Testis (tissue), 3 donors: Measurements from ENCODE around the gene FBXO33. TPM values are rescaled to one million over a fixed set of nuclear protein-coding genes. Genes with fewer than 3 reads are reported as not detected.

Experiments
- DNase-seq: peaks from one replicate; pipeline ENCODE4 v3.0.0-alpha.2; 2019
- H3K27ac ChIP-seq, 2 donors: fragments of 200-600 bp; sonication (generic); one replicate each; pipeline ENCODE4 v1.5.1; 2019
- H3K27me3 ChIP-seq: fragments of 200-600 bp; sonication (generic); one replicate; pipeline ENCODE4 v1.5.1; 2019
- H3K36me3 ChIP-seq: fragments of 200-600 bp; sonication (generic); one replicate; pipeline ENCODE4 v1.5.1; 2017; ENCODE audit warnings: low read depth; ENCODE audit errors: missing control alignments
- H3K4me1 ChIP-seq: fragments of 200-600 bp; sonication (generic); one replicate; pipeline ENCODE4 v1.5.1; 2019
- H3K4me3 ChIP-seq, 2 donors: fragments of 200-600 bp; sonication (generic); one replicate each; pipeline ENCODE4 v1.5.1; 2017 to 2019
- H3K9me3 ChIP-seq: fragments of 200-600 bp; sonication (generic); one replicate; pipeline ENCODE4 v1.5.1; 2017
- POLR2A ChIP-seq: fragments of 450-650 bp; IDR thresholded peaks from one replicate; pipeline ENCODE4 v1.6.1; 2017; ENCODE audit warnings: antibody characterized with exemption, mild to moderate bottlenecking, moderate library complexity
- WGBS, 2 donors: methylation state at CpG; one replicate each; pipeline ENCODE4 v1.1.5; 2018; 5-methylcytosine and 5-hydroxymethylcytosine counted together
- intact Hi-C: fragments of 100-400 bp; cut with DNase I; formaldehyde crosslinking; loops from one replicate; pipeline ENCODE4 v1.15.1; 2023; ENCODE audit warnings: low total_unique reads
- polyA plus RNA-seq: library from polyadenylated mRNA; stranded (reverse); fragments of 350-450 nt; fragmentation: Illumina TruSeq; extraction: RNeasy Lipid Tissue Mini Kit (QIAGEN cat#74804); gene quantifications from one replicate; pipeline ENCODE4 v1.2.3, GENCODE V29; 2014; ENCODE audit warnings: low read depth, low replicate concordance; ENCODE audit not compliant: insufficient read depth
- total RNA-seq, 2 donors: library from RNA; depleted of rRNA; stranded (reverse); fragments of >200 nt; gene quantifications; one replicate each; pipeline ENCODE4 v1.2.3, GENCODE V29; 2016
- TF ChIP-seq, protein P1 (sequence below), 3 experiments: fragments of 450-650 bp in 2 of 3; fragments of 200-600 bp in 1 of 3; sonication (generic) in 1 of 3; IDR thresholded peaks; one replicate each; pipeline ENCODE4 v1.5.1; 2016 to 2019; ENCODE audit warnings: antibody characterized with exemption in 3 of 3, mild to moderate bottlenecking in 2 of 3, moderate library complexity in 1 of 3

Gene FBXO33
- total and polyA plus RNA-seq, 3 donors from 2014 or later, result 20.6 to 27.5 (median 23.0) TPM

GRCh38 chr14:39452680-39453079, 20.4 kb upstream of the FBXO33 start:
- H3K9me3 ChIP-seq, result no peaks in the 10 kb centered on the region
- WGBS, 2 donors, result 88 to 96% methylated on average over 2 of the region's 2 CpGs
- no peak overlapping the region for H3K27ac ChIP-seq
- no peak overlapping the region for H3K4me3 ChIP-seq
- no peaks in the 10 kb centered on the region for H3K4me1 ChIP-seq
- TF ChIP-seq, protein P1, sequence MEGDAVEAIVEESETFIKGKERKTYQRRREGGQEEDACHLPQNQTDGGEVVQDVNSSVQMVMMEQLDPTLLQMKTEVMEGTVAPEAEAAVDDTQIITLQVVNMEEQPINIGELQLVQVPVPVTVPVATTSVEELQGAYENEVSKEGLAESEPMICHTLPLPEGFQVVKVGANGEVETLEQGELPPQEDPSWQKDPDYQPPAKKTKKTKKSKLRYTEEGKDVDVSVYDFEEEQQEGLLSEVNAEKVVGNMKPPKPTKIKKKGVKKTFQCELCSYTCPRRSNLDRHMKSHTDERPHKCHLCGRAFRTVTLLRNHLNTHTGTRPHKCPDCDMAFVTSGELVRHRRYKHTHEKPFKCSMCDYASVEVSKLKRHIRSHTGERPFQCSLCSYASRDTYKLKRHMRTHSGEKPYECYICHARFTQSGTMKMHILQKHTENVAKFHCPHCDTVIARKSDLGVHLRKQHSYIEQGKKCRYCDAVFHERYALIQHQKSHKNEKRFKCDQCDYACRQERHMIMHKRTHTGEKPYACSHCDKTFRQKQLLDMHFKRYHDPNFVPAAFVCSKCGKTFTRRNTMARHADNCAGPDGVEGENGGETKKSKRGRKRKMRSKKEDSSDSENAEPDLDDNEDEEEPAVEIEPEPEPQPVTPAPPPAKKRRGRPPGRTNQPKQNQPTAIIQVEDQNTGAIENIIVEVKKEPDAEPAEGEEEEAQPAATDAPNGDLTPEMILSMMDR (IDR thresholded peaks at IDR 0.05), result no peak
- no peak for TF ChIP-seq POLR2A
- no peak for DNase-seq
- H3K27me3 ChIP-seq, result no peaks in the 10 kb centered on the region
- intact Hi-C loops, result no loop called here
- H3K36me3 ChIP-seq, result no peaks in the 10 kb centered on the region

- intact Hi-C loops, result no loop called here
- H3K4me1 ChIP-seq, result no peaks in the 10 kb centered on the region
- no peaks in the 10 kb centered on the region for H3K27me3 ChIP-seq
- DNase-seq, result no peak
- H3K9me3 ChIP-seq, result no peaks in the 10 kb centered on the region
- 91 to 96% methylated on average over 2 of the region's 2 CpGs for WGBS, 2 donors
- H3K4me3 ChIP-seq, result no peak overlapping the region
- TF ChIP-seq, protein P1 (IDR thresholded peaks at IDR 0.05), result no peak
- TF ChIP-seq POLR2A, result no peak
- H3K27ac ChIP-seq, result no peak overlapping the region
- no peaks in the 10 kb centered on the region for H3K36me3 ChIP-seq
Measured at GRCh38 chr14:39451811-39452210, 19.6 kb upstream of the FBXO33 start.

DNA sequence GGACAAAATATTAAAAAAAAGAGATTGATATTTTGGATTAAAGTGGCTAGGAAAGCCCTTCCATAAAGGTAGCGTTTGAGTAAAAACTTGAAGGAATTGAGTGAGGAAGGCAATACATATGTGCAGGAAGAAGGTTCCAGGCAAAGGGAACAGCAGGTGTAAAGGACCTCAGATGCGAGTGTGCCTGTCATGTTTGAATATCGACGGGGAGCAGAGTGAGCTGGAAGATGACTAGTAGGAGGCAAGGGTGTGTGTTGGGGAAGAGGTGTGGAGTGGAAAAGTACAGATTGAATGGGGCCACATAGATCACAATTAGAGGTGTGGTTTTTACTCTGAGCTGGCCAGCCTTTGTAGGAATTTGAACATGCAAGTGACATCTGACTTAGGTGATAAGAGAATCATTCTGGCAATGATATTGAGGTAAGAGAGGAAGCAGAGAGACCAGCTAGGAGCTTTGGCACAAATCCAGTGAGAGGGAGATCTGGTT, 15.0 kb upstream of the FBXO33 start:
- 88 to 89% methylated on average over 4 of the region's 4 CpGs for WGBS, 2 donors

GRCh38 chr14:39446131-39446744, 14.0 kb upstream of the FBXO33 start:
- WGBS, 2 donors, result 82 to 100% methylated on average over 1 of the region's 1 CpG
- no peak for DNase-seq
- no peak overlapping the region for H3K4me3 ChIP-seq
- H3K27ac ChIP-seq, result no peak overlapping the region
- intact Hi-C loops, result no loop called here
- H3K27me3 ChIP-seq, result no peaks in the 10 kb centered on the region
- TF ChIP-seq POLR2A, result no peak
- TF ChIP-seq, protein P1 (IDR thresholded peaks at IDR 0.05), result no peak
- H3K4me1 ChIP-seq, result no peaks in the 10 kb centered on the region
- H3K9me3 ChIP-seq, result no peaks in the 10 kb centered on the region
- H3K36me3 ChIP-seq, result no peaks in the 10 kb centered on the region

More for the DNA sequence above, 15.0 kb upstream of the FBXO33 start:
- no peak overlapping the region for H3K27ac ChIP-seq
- H3K4me1 ChIP-seq, result no peaks in the 10 kb centered on the region
- H3K27me3 ChIP-seq, result no peaks in the 10 kb centered on the region
- H3K4me3 ChIP-seq, result no peak overlapping the region
- DNase-seq, result no peak
- no peaks in the 10 kb centered on the region for H3K9me3 ChIP-seq
- TF ChIP-seq, protein P1 (IDR thresholded peaks at IDR 0.05), result no peak
- no peak for TF ChIP-seq POLR2A
- no peaks in the 10 kb centered on the region for H3K36me3 ChIP-seq
- intact Hi-C loops, result no loop called here

GRCh38 chr14:39442293-39442692, 10.1 kb upstream of the FBXO33 start:
- H3K27ac ChIP-seq, result no peak overlapping the region
- no peaks in the 10 kb centered on the region for H3K4me1 ChIP-seq
- no peak for DNase-seq

More at GRCh38 chr14:39442293-39442692, 10.1 kb upstream of the FBXO33 start:
- Histone ChIP-seq H3K36me3 (no peaks in the 10 kb centered on the region), H3K9me3 (no peaks in the 10 kb centered on the region), H3K27me3 (no peaks in the 10 kb centered on the region), H3K4me3 (no peak overlapping the region)
- intact Hi-C loops, result no loop called here
- no peak for TF ChIP-seq POLR2A
- TF ChIP-seq, protein P1 (IDR thresholded peaks at IDR 0.05), result no peak
- 94 to 96% methylated on average over 10 to 14 of the region's 14 CpGs for WGBS, 2 donors
